H9 (cell line): Measurements from ENCODE around the gene SLC10A4. TPM values are rescaled to one million over a fixed set of nuclear protein-coding genes. Genes with fewer than 3 reads are reported as not detected.

ENCODE experiments used
- DNase-seq: peaks from one replicate; pipeline ENCODE4 v3.0.0-alpha.2; 2017
- H2AFZ ChIP-seq: one replicate; pipeline ENCODE4 v1.6.1; 2013; ENCODE audit warnings: mild to moderate bottlenecking, low read length, control low read depth, moderate library complexity
- H2AK5ac ChIP-seq: 2 replicates; pipeline ENCODE4 v1.6.1; 2013; ENCODE audit warnings: low read length, control low read depth, mixed read lengths; ENCODE audit not compliant: insufficient read length
- H2BK120ac ChIP-seq: one replicate; pipeline ENCODE4 v1.6.1; 2013; ENCODE audit warnings: low read depth, mild to moderate bottlenecking, low read length, control low read depth, inconsistent platforms; ENCODE audit not compliant: poor library complexity, severe bottlenecking
- H2BK12ac ChIP-seq: 2 replicates; pipeline ENCODE4 v1.6.1; 2013; ENCODE audit warnings: low read length, control low read depth, mixed read lengths, low read depth; ENCODE audit not compliant: insufficient read length
- H2BK15ac ChIP-seq: 2 replicates; pipeline ENCODE4 v1.6.1; 2013; ENCODE audit warnings: low read depth, low read length, control low read depth
- H2BK20ac ChIP-seq: one replicate; pipeline ENCODE4 v1.6.1; 2013; ENCODE audit warnings: low read depth, mild to moderate bottlenecking, low read length, control low read depth, inconsistent platforms; ENCODE audit not compliant: poor library complexity, severe bottlenecking
- H2BK5ac ChIP-seq: 2 replicates; pipeline ENCODE4 v1.6.1; 2013; ENCODE audit warnings: low read length, control low read depth, mixed read lengths; ENCODE audit not compliant: insufficient read length
- H3K14ac ChIP-seq: 2 replicates; pipeline ENCODE4 v1.6.1; 2013; ENCODE audit warnings: low read length, control low read depth; ENCODE audit not compliant: insufficient read depth
- H3K18ac ChIP-seq: 2 replicates; pipeline ENCODE4 v1.6.1; 2013; ENCODE audit warnings: low read depth, mild to moderate bottlenecking, mixed read lengths, low read length, control low read depth; ENCODE audit not compliant: insufficient read length
- H3K23ac ChIP-seq: 2 replicates; pipeline ENCODE4 v1.6.1; 2013; ENCODE audit warnings: low read length, control low read depth, mixed read lengths, low read depth; ENCODE audit not compliant: insufficient read length
- H3K23me2 ChIP-seq: 2 replicates; pipeline ENCODE4 v1.6.1; 2013; ENCODE audit warnings: low read depth, mild to moderate bottlenecking, mixed read lengths, low read length, control low read depth; ENCODE audit not compliant: insufficient read length, poor library complexity, severe bottlenecking
- H3K27ac ChIP-seq: 2 replicates; pipeline ENCODE4 v1.5.1; 2013; ENCODE audit warnings: low read length, control low read depth, mixed read lengths, low read depth; ENCODE audit not compliant: insufficient read length
- H3K27me3 ChIP-seq: 2 replicates; pipeline ENCODE4 v1.6.1; 2013; ENCODE audit warnings: low read length, control low read depth, inconsistent platforms; ENCODE audit not compliant: insufficient read depth
- H3K4ac ChIP-seq: 2 replicates; pipeline ENCODE4 v1.6.1; 2013; ENCODE audit warnings: low read depth, mild to moderate bottlenecking, control low read depth, inconsistent platforms, low read length, moderate library complexity
- H3K4me1 ChIP-seq: 2 replicates; pipeline ENCODE4 v1.6.1; 2013; ENCODE audit warnings: low read length, control low read depth, inconsistent platforms; ENCODE audit not compliant: insufficient read depth
- H3K4me2 ChIP-seq: 2 replicates; pipeline ENCODE4 v1.6.1; 2013; ENCODE audit warnings: low read length, control low read depth, mixed read lengths; ENCODE audit not compliant: insufficient read length, insufficient read depth
- H3K56ac ChIP-seq: 2 replicates; pipeline ENCODE4 v1.6.1; 2013; ENCODE audit warnings: low read depth, mild to moderate bottlenecking, mixed read lengths, low read length, control low read depth; ENCODE audit not compliant: insufficient read length
- H3K79me1 ChIP-seq: 2 replicates; pipeline ENCODE4 v1.6.1; 2013; ENCODE audit warnings: low read depth, mild to moderate bottlenecking, moderate library complexity, low read length, control low read depth, inconsistent platforms; ENCODE audit not compliant: insufficient read depth, poor library complexity, severe bottlenecking
- H3K79me2 ChIP-seq: 2 replicates; pipeline ENCODE4 v1.6.1; 2013; ENCODE audit warnings: low read length, control low read depth, inconsistent platforms; ENCODE audit not compliant: insufficient read depth
- H3K9ac ChIP-seq: 2 replicates; pipeline ENCODE4 v1.6.1; 2013; ENCODE audit warnings: low read length, control low read depth, mixed read lengths; ENCODE audit not compliant: insufficient read length; ENCODE audit errors: extremely low read depth
- H3K9me3 ChIP-seq: one replicate; pipeline ENCODE4 v1.6.1; 2013; ENCODE audit warnings: low read depth, low read length, inconsistent platforms; ENCODE audit not compliant: control insufficient read depth
- H3T11ph ChIP-seq: one replicate; pipeline ENCODE4 v1.6.1; 2013; ENCODE audit warnings: mild to moderate bottlenecking, low read length, control low read depth, inconsistent platforms
- H4K20me1 ChIP-seq: one replicate; pipeline ENCODE4 v1.6.1; 2013; ENCODE audit not compliant: control insufficient read depth, insufficient read length, insufficient read depth
- H4K5ac ChIP-seq: 2 replicates; pipeline ENCODE4 v1.6.1; 2013; ENCODE audit warnings: low read depth, mild to moderate bottlenecking, mixed read lengths, low read length, control low read depth; ENCODE audit not compliant: insufficient read length
- H4K8ac ChIP-seq: replicated peaks from 2 replicates; pipeline ENCODE4 v1.6.1; 2013; ENCODE audit warnings: low read length, control low read depth, mixed read lengths, low read depth; ENCODE audit not compliant: insufficient read length
- H4K91ac ChIP-seq: 2 replicates; pipeline ENCODE4 v1.6.1; 2013; ENCODE audit warnings: low read depth, mild to moderate bottlenecking, moderate library complexity, mixed read lengths, low read length, control low read depth; ENCODE audit not compliant: insufficient read length
- H3K27ac Mint-ChIP-seq, 3 experiments: 2 replicates in 2 of 3; 3 replicates in 1 of 3; pipeline ENCODE4 v1.8.0; 2020 to 2021; ENCODE audit warnings: mixed read lengths in 3 of 3, mild to moderate bottlenecking in 1 of 3, moderate library complexity in 1 of 3
- H3K27me3 Mint-ChIP-seq: 2 replicates; pipeline ENCODE4 v1.8.0; 2021; ENCODE audit warnings: low read depth, mild to moderate bottlenecking, moderate library complexity, mixed read lengths
- H3K36me3 Mint-ChIP-seq, 3 experiments: 2 replicates in 2 of 3; 3 replicates in 1 of 3; pipeline ENCODE4 v1.8.0; 2020 to 2021; ENCODE audit warnings: low read depth in 3 of 3, mixed read lengths in 3 of 3; ENCODE audit not compliant: insufficient read depth in 1 of 3
- H3K4me1 Mint-ChIP-seq, 2 experiments: 2 replicates each; pipeline ENCODE4 v1.8.0; 2020; ENCODE audit warnings: mixed read lengths in 2 of 2
- H3K4me3 Mint-ChIP-seq, 2 experiments: 2 replicates in 1 of 2; 3 replicates in 1 of 2; pipeline ENCODE4 v1.8.0; 2020 to 2021; ENCODE audit warnings: mild to moderate bottlenecking in 2 of 2, mixed read lengths in 2 of 2, moderate library complexity in 1 of 2
- H3K9me3 Mint-ChIP-seq, 2 experiments: 2 replicates in 1 of 2; 3 replicates in 1 of 2; pipeline ENCODE4 v1.8.0; 2020; ENCODE audit warnings: mild to moderate bottlenecking in 2 of 2, mixed read lengths in 2 of 2, moderate library complexity in 1 of 2
- CTCF ChIP-seq: fragments of 200-600 bp; sonication (generic); conservative IDR thresholded peaks from 3 replicates; pipeline ENCODE4 v1.8.0; 2021; ENCODE audit warnings: antibody characterized with exemption, mild to moderate bottlenecking
- WGBS: extraction: QIAGEN DNeasy Blood & Tissue Kit; methylation state at CpG from one replicate; pipeline ENCODE4 v1.1.7; 2013; ENCODE audit warnings: missing lambda C conversion rate, low lambda C conversion rate, mixed read lengths; ENCODE audit not compliant: insufficient read length; ENCODE audit errors: extremely low coverage; 5-methylcytosine and 5-hydroxymethylcytosine counted together
- total RNA-seq: library from RNA; stranded (reverse); gene quantifications from 2 replicates; pipeline ENCODE4 v1.2.1, GENCODE V29; 2021

SLC10A4 gene
- total RNA-seq, 1 experiment from 2014 or later = 1.7 TPM

GRCh38 chr4:48491514-48492176 is 8.5 kb downstream of the SLC10A4 start:
- Histone ChIP-seq H3T11ph (no peak overlapping the region), H3K27me3 (peaks cover 11% of the 10 kb centered on the region; the same call in 1 of the 2 replicates), H3K9ac (no peak overlapping the region), H3K79me1 (no peaks in the 10 kb centered on the region), H3K18ac (no peak overlapping the region), H2BK12ac (no peak overlapping the region), H3K4me1 (no peaks in the 10 kb centered on the region), H2BK120ac (no peak overlapping the region), H2BK5ac (no peak overlapping the region), H4K8ac (no peak overlapping the region), H2BK20ac (no peak overlapping the region), H4K5ac (no peak overlapping the region), H3K56ac (no peak overlapping the region), H4K20me1 (no peaks in the 10 kb centered on the region), H3K23me2 (peaks cover 5% of the 10 kb centered on the region), H3K79me2 (no peaks in the 10 kb centered on the region), H4K91ac (no peak overlapping the region), H3K23ac (no peak overlapping the region), H2AFZ (no peak overlapping the region), H2BK15ac (no peak overlapping the region), H2AK5ac (no peak overlapping the region), H3K4me2 (peak overlapping the region; percentile 0), H3K4ac (no peak overlapping the region), H3K27ac (no peak overlapping the region), H3K14ac (no peak overlapping the region), H3K9me3 (no peaks in the 10 kb centered on the region)
- no CpG with 5 or more reads among the region's 23 CpGs for WGBS
- H3K27me3 Mint-ChIP-seq = peaks cover 60% of the 10 kb centered on the region
- H3K27ac Mint-ChIP-seq = no peak overlapping the region
- DNase-seq = peak; percentile 31
- peak overlapping the region; percentile 7 to 25; a peak in 3 of 5 replicates for H3K4me3 Mint-ChIP-seq
- no peaks in the 10 kb centered on the region for H3K9me3 Mint-ChIP-seq
- H3K36me3 Mint-ChIP-seq = no peaks in the 10 kb centered on the region
- TF ChIP-seq CTCF = no peak
- peaks cover 5 to 9% of the 10 kb centered on the region in 2 experiments for H3K4me1 Mint-ChIP-seq
